NCI-H774 (cell line): ENCODE results near the gene SPG21.
"Not testable (repeated sequence)": the region's sequence is repeated elsewhere in the genome, so short reads cannot be mapped to it uniquely, and the experiment has no call there.

ENCODE experiments used
- DNase-seq: peaks from one replicate; lab custom pipeline; 2025; lab: John Stamatoyannopoulos, UW

The SPG21 gene, protein sequence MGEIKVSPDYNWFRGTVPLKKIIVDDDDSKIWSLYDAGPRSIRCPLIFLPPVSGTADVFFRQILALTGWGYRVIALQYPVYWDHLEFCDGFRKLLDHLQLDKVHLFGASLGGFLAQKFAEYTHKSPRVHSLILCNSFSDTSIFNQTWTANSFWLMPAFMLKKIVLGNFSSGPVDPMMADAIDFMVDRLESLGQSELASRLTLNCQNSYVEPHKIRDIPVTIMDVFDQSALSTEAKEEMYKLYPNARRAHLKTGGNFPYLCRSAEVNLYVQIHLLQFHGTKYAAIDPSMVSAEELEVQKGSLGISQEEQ

DNA sequence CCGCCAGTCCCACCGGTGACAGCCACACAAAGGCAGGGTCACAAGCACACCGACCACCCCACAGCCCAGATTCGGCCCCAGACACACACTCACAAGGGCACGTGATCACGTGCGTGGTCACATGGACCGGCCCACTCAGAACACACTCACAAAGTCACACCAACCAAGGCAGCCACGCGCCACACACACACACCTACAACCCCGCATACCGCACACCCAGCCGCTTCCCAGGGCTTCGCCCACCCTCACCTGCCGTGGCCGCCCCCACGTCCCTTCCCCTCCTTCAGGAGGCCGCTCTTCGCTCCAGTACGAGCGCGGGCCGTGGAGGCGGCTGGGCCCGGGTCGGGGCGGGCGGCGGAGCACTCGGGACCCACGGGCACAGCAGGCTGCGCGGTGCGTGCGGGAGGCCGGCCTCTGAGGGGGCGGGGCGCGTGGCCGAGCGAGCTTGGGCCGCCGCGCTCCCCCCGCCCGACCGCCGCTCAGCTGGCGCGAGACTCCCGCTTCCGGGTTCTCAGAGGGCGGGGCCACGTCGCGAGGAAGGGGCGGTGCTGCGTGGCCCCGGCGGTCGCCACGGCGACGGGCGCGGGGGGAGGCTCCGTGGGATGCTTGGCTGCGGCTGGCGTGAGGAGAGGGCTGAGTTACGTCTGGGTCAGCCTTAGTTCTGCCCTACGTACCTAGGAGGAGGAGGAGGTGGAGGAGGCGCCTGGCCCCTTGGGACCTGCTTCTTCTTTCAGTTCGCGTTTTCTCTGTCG is at the start of gene SPG21:
Gene SPG21 (minus strand): TSS at position 499 of the 752 bp plus-strand sequence. CDS start 6,345 bp downstream, outside the sequence.
- DNase-seq: peak; percentile 89

GRCh38 chr15:65038836-65039235 is 49.1 kb upstream of the SPG21 start:
- no peak for DNase-seq

DNA sequence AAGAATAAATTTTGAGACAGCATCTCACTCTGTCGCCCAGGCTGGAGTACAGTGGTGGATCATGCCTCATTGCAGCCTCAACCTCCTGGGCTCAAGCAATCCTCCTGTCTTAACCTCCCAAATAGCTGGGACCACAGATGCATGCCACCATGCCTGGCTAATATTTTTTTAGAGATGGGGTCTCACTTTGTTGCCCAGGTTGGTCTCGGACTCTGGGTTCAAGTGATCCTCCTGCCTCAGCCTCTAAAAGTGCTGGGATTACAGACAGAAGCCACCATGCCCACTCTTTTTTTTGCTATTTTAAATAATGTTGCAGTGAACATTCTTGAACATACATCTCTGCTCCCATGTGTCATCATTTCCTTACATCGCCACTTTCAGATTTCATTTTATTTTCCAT is 48.7 kb upstream of the SPG21 start:
- DNase-seq: no peak

- DNase-seq: no peak
These were observed 47.6 kb upstream of the SPG21 start for GRCh38 chr15:65037309-65037708.

- no peak for DNase-seq
These were observed 45.0 kb upstream of the SPG21 start for GRCh38 chr15:65034719-65035118.

- no peak for DNase-seq
These were observed 44.0 kb upstream of the SPG21 start for GRCh38 chr15:65033659-65034269.

DNA sequence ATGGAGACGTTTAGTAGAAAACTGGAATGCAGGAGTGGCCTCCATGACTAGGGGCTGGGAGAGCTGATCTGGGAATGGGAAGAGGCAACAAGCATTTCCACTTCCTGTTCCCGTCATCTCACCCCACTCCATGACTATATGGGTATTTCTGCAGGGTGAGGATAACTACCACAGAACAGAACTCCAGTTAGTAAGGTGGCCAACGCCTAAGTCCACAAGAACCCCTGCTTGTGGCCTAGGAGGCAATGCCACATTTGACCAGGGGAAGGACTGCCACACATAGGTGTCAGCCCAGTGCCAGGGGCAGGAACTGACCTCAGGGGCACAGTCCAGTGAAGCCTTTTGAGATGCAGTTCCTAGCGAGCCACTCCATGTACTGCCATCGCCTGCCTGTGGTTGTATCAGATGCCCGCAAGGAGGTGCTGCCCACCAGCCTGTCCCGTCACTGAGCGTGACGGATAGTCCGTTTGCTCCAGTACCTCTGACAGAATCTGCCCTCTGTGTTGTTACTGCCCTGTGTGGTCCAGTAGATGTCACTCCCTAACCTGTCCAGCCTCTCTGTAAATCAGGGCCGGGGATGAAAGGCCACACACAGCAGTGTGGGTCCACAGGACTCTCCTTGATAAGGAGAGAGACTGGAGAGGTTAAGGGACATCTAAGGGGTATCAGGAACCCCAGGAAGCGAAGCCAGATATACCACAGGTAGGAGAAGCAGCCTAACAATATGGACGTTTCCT is 43.3 kb upstream of the SPG21 start:
- peak; percentile 50 for DNase-seq

GRCh38 chr15:65029736-65030208 is 40.1 kb upstream of the SPG21 start:
- DNase-seq: no peak

GRCh38 chr15:65028921-65029735 is 39.4 kb upstream of the SPG21 start, which contains the start of gene MTFMT:
TSS of gene MTFMT (minus strand) at chr15:65029639. CDS start at chr15:65029613, 26 bp downstream.
- DNase-seq: peak; percentile 78

- no peak for DNase-seq
These were observed 38.6 kb upstream of the SPG21 start for GRCh38 chr15:65028338-65028737.

- no peak for DNase-seq
These were observed 37.9 kb upstream of the SPG21 start for GRCh38 chr15:65027593-65027992.

DNA sequence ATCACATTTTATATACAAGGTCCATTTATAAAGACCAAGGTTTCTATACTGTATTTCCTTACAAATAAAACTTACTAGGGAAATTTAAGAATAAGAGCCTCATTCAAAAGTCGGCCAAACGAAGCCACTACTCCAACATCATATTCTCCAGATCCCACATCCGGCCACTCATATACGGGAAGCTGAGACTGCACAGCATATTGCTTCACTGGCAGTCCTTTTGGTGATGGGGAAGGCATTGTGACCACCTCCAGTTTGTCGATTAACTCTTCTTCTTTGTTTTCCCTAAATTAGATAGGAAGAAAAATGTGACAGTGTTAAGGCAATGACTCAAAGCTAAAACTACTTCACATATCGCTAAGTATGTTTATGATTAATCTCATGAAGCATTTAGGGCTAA is 37.0 kb upstream of the SPG21 start:
- DNase-seq: no peak

DNA sequence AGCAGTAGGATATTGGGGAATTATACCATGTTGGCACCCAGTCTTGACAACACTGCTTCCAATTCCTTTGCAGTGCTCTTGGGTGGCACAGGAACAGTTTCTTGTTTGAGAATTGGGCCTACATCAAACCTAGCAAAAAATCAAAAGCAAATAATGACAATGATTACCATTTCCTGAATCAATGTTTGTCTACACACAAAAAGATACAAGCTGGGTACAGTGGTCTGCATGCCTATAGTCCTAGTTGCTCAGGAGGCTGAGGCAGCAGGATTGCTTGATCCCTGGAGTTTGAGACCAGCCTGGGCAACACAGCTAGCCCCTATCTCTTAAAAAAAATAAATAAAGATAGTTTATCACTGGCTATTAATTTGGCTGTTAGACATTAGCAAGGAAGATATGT is 31.8 kb upstream of the SPG21 start:
- no peak for DNase-seq

DNA sequence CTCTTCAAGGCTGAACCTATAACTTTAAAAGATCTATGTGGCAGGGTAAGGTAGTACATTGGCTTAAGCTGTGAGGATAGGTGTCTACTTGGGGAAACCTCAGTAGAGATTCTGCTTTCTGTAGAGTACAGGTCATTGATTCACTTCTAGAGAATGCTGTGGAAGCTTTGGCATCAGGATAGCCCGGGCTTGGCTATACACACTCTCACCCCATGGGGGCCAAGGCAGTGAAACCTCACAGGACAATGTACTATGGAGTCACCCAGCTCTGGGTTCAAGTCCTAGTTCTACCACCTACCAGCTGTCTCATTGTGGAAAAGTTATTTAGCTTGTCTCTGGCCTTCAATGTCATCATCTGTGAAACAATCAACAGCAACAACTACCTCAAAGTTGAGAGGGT is 30.7 kb upstream of the SPG21 start:
- no peak for DNase-seq

- DNase-seq: not testable (repeated sequence)
These were observed 21.5 kb upstream of the SPG21 start for GRCh38 chr15:65011198-65011597.

DNA sequence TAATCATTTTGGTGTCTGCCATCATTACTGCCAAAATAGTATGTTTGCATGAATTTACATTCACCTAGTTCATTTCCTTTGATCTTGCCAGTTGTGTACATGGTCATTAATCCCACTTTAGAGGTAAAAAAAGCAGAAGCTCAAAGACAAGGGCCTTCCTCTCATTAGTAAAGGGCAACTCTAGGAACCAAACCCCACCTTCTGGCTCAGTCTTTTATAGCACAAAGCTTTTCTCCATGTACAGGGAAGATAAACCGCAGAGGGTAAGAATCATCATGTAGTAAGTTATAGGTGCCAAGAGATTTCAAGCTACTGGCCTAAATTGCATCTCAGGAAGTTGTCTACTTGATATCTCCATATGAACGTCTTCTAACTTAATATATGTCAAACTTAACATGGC is 19.3 kb upstream of the SPG21 start:
- DNase-seq: no peak

GRCh38 chr15:65006876-65007275 is 17.2 kb upstream of the SPG21 start:
- no peak for DNase-seq

DNA sequence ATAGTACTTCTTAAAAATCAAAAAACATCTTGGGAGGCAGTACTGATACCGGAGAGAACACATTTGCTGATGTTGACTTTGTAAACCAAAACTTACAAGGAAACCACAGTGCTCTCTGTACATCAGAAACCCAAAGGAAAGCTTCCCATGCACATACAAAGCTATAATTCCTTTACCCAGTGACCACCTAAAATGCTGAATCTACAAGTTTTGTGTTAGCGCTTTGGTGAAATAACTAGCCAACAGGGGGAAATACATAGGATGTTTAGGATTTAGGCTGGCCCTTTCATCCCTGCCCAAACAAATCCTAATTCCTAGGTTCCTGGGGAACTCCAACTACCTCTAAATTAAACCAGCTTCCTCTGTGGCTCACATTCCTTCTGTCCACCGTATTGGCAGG is 15.3 kb upstream of the SPG21 start:
- no peak for DNase-seq

- no peak for DNase-seq
These were observed 8.1 kb upstream of the SPG21 start for GRCh38 chr15:64997745-64998375.

DNA sequence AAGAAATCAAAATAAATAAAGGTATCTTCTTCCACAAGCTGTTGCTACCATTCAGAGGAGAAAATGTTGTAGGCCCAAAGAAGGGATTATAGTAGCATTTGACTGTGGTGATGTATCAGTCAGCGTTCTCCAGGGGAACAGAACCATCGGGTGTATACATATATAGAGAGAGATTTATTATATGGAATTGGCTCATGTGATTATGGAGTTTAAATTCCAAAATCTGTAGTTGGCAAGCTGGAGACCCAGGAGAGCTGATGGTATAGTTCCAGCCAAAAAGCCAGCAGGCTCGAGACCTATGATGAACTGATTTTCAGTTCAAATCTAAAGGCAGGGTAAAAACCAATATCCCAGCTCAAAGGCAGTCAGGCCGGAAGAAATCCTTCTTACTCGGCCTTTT is 7.4 kb upstream of the SPG21 start:
- no peak for DNase-seq

GRCh38 chr15:64993290-64993689 is 3.6 kb upstream of the SPG21 start:
- no peak for DNase-seq
